IMR-90 (cell line): Measurements from ENCODE around the gene TRPM8. TPM values are rescaled to one million over a fixed set of nuclear protein-coding genes. Genes with fewer than 3 reads are reported as not detected.

Experiments used
- ATAC-seq: fragments of 200-7000 bp; cut with Tn5 transposase; 2 replicates; pipeline ENCODE4 v1.9.1; 2020; ENCODE audit warnings: low read depth, mild to moderate bottlenecking, moderate library complexity
- BruUV-seq: library from RNA; stranded (reverse); fragments of 400-500 nt; replicated peaks from 2 replicates; lab custom pipeline; 2021; lab: Mats Ljungman, UMichigan
- CTCF ChIA-PET: fragments of 300-600 bp; formaldehyde crosslinking; extraction: SDS; loops from one replicate; lab custom pipeline; 2021; ENCODE audit warnings: antibody characterized with exemption; lab: Yijun Ruan, JAX
- POLR2A ChIA-PET: fragments of 300-600 bp; sonication (Branson Sonifier 250); formaldehyde crosslinking; loops from one replicate; lab custom pipeline; 2022; ENCODE audit warnings: antibody characterized with exemption; ENCODE audit not compliant: unreplicated experiment; lab: Charles Lee
- DNase-seq: peaks from one replicate; pipeline ENCODE4 v3.0.0; 2013
- H2AFZ ChIP-seq: replicated peaks from 2 replicates; pipeline ENCODE3; 2013; ENCODE audit warnings: low read length, mild to moderate bottlenecking; ENCODE audit not compliant: poor library complexity
- H2AK5ac ChIP-seq: 2 replicates; pipeline ENCODE4 v1.6.1; 2013; ENCODE audit warnings: low read depth, low read length, inconsistent platforms
- H2AK9ac ChIP-seq: replicated peaks from 2 replicates; pipeline ENCODE3; 2013; ENCODE audit warnings: mild to moderate bottlenecking, low read depth, low read length, moderate library complexity; ENCODE audit not compliant: poor library complexity
- H2BK120ac ChIP-seq: 2 replicates; pipeline ENCODE4 v1.6.1; 2013; ENCODE audit warnings: low read depth, low read length, inconsistent platforms
- H2BK15ac ChIP-seq: 3 replicates; pipeline ENCODE4 v1.6.1; 2013; ENCODE audit warnings: low read depth, low read length, inconsistent platforms
- H2BK20ac ChIP-seq: 2 replicates; pipeline ENCODE4 v1.6.1; 2013; ENCODE audit warnings: low read depth, mild to moderate bottlenecking, inconsistent platforms, low read length, moderate library complexity
- H2BK5ac ChIP-seq: 2 replicates; pipeline ENCODE4 v1.6.1; 2013; ENCODE audit warnings: mild to moderate bottlenecking, low read depth, low read length, inconsistent platforms; ENCODE audit not compliant: poor library complexity, severe bottlenecking
- H3K14ac ChIP-seq: replicated peaks from 2 replicates; pipeline ENCODE4 v1.6.1; 2013; ENCODE audit warnings: low read depth, low read length, inconsistent platforms
- H3K18ac ChIP-seq: 2 replicates; pipeline ENCODE4 v1.6.1; 2013; ENCODE audit warnings: low read depth, low read length, control low read depth
- H3K23ac ChIP-seq: 2 replicates; pipeline ENCODE4 v1.6.1; 2013; ENCODE audit warnings: low read depth, low read length, inconsistent platforms
- H3K27ac ChIP-seq: 2 replicates; pipeline ENCODE4 v1.5.1; 2013; ENCODE audit warnings: mild to moderate bottlenecking, control low read depth, low read length; ENCODE audit not compliant: insufficient read depth
- H3K27me3 ChIP-seq: 2 replicates; pipeline ENCODE4 v1.6.1; 2013; ENCODE audit warnings: low read length; ENCODE audit not compliant: control insufficient read depth, insufficient read depth
- H3K36me3 ChIP-seq: 2 replicates; pipeline ENCODE4 v1.6.1; 2013; ENCODE audit warnings: low read length, mixed read lengths; ENCODE audit not compliant: control insufficient read depth, insufficient read depth
- H3K4ac ChIP-seq: 2 replicates; pipeline ENCODE4 v1.6.1; 2013; ENCODE audit warnings: low read depth, low read length, inconsistent platforms
- H3K4me1 ChIP-seq: 2 replicates; pipeline ENCODE4 v1.6.1; 2013; ENCODE audit warnings: low read length, mixed read lengths; ENCODE audit not compliant: control insufficient read depth, insufficient read depth
- H3K4me2 ChIP-seq: 2 replicates; pipeline ENCODE4 v1.6.1; 2013; ENCODE audit warnings: low read depth, mild to moderate bottlenecking, control low read depth, low read length, moderate library complexity
- H3K4me3 ChIP-seq: 2 replicates; pipeline ENCODE4 v1.5.1; 2013; ENCODE audit warnings: low read depth, mild to moderate bottlenecking, control low read depth, low read length, moderate library complexity; ENCODE audit not compliant: insufficient read depth
- H3K56ac ChIP-seq: 2 replicates; pipeline ENCODE4 v1.6.1; 2013; ENCODE audit warnings: low read length, inconsistent platforms; ENCODE audit not compliant: insufficient read depth; ENCODE audit errors: extremely low read depth
- H3K79me1 ChIP-seq, 2 experiments: 2 replicates each; pipeline ENCODE4 v1.6.1; 2013; ENCODE audit warnings: low read length in 2 of 2, inconsistent platforms in 1 of 2, low read depth in 1 of 2
- H3K9ac ChIP-seq: 2 replicates; pipeline ENCODE4 v1.6.1; 2013; ENCODE audit warnings: low read depth, low read length, control low read depth
- H3K9me1 ChIP-seq: 2 replicates; pipeline ENCODE4 v1.6.1; 2013; ENCODE audit warnings: low read length, inconsistent platforms; ENCODE audit not compliant: insufficient read depth
- H3K9me3 ChIP-seq: 2 replicates; pipeline ENCODE4 v1.6.1; 2013; ENCODE audit warnings: low read length; ENCODE audit not compliant: control insufficient read depth, insufficient read depth
- H4K20me1 ChIP-seq: 2 replicates; pipeline ENCODE4 v1.6.1; 2013; ENCODE audit warnings: low read length, inconsistent platforms; ENCODE audit not compliant: insufficient read depth
- H4K5ac ChIP-seq: 2 replicates; pipeline ENCODE4 v1.6.1; 2013; ENCODE audit warnings: mild to moderate bottlenecking, low read depth, low read length, control low read depth
- H4K8ac ChIP-seq, 2 experiments: 2 replicates each; pipeline ENCODE4 v1.6.1; 2013; ENCODE audit warnings: low read depth in 2 of 2, low read length in 2 of 2, control low read depth in 1 of 2, inconsistent platforms in 1 of 2
- H4K91ac ChIP-seq: 2 replicates; pipeline ENCODE4 v1.6.1; 2013; ENCODE audit warnings: low read depth, low read length, inconsistent platforms; ENCODE audit not compliant: insufficient read depth
- CHD1 ChIP-seq: IDR thresholded peaks from 2 replicates; pipeline ENCODE4 v1.6.1; 2012; ENCODE audit warnings: low read depth, low read length, improper control_type of control experiment
- CTCF ChIP-seq: conservative IDR thresholded peaks from 2 replicates; pipeline ENCODE4 v1.5.1; 2012; ENCODE audit warnings: mild to moderate bottlenecking, low read depth, low read length, improper control_type of control experiment
- WGBS, 2 experiments: methylation state at CpG; one replicate each; pipeline versions ENCODE4 v1.1.5 to v1.1.7; 2013; ENCODE audit warnings: missing lambda C conversion rate in 2 of 2; ENCODE audit not compliant: insufficient read length in 1 of 2; ENCODE audit errors: extremely low coverage in 2 of 2; 5-methylcytosine and 5-hydroxymethylcytosine counted together
- dilution Hi-C: fragments of 300-500 bp; cut with HindIII; formaldehyde crosslinking; loops from one replicate; pipeline ENCODE4 v1.14.3; 2018; ENCODE audit warnings: low sequenced_read_pairs; ENCODE audit not compliant: unreplicated experiment
- in situ Hi-C: fragments of 300-500 bp; cut with MboI; formaldehyde crosslinking; loops from 3 replicates; pipeline ENCODE4 v1.14.3; 2019; ENCODE audit warnings: low sequenced_read_pairs, inconsistent platforms, mixed read lengths
- intact Hi-C: fragments of 100-400 bp; cut with micrococcal nuclease; formaldehyde crosslinking; loops from 2 replicates; pipeline ENCODE4 v1.10.0; 2022
- polyA plus RNA-seq, 3 experiments: library from polyadenylated mRNA; depleted of rRNA; stranded (reverse); fragments of >200 nt; gene quantifications; 2 replicates each; pipeline ENCODE4 v1.2.3, GENCODE V29; 2012; ENCODE audit warnings: low replicate concordance in 1 of 3
- total RNA-seq: library from RNA; depleted of rRNA; stranded (reverse); fragments of >200 nt; gene quantifications from 2 replicates; pipeline ENCODE4 v1.2.3, GENCODE V29; 2012

The TRPM8 gene
- total and polyA plus RNA-seq, 2 of the 4 experiments (the other 2 are of a cell fraction), result not detected

- ChIA-PET CTCF (interaction anchor here (0.5 kb wide), 1 partner anchor 482 kb away, joined by 3 read pairs; no protein-coding TSS in a partner anchor), POLR2A (no interaction called here)
- Histone ChIP-seq H2BK5ac (no peak overlapping the region), H3K27me3 (peaks cover 44% of the 10 kb centered on the region), H3K9ac (no peak overlapping the region), H4K5ac (no peak overlapping the region), H3K18ac (no peak overlapping the region), H4K8ac (no peak overlapping the region), H2BK120ac (no peak overlapping the region), H2BK15ac (no peak overlapping the region), H3K9me3 (no peaks in the 10 kb centered on the region; the same call in 1 of the 2 replicates), H3K79me1 (no peaks in the 10 kb centered on the region), H3K36me3 (no peaks in the 10 kb centered on the region), H3K14ac (no peak overlapping the region), H3K4ac (no peak overlapping the region), H2AFZ (no peak overlapping the region), H2AK5ac (no peak overlapping the region), H4K91ac (no peak overlapping the region), H4K20me1 (no peaks in the 10 kb centered on the region), H3K56ac (no peak overlapping the region), H3K4me1 (no peaks in the 10 kb centered on the region), H3K4me3 (no peak overlapping the region), H2AK9ac (peak overlapping the region; percentile 58), H3K27ac (no peak overlapping the region), H3K9me1 (no peaks in the 10 kb centered on the region), H3K4me2 (no peak overlapping the region), H3K23ac (no peak overlapping the region), H2BK20ac (no peak overlapping the region)
- no CpG with 5 or more reads among the region's 4 CpGs for WGBS, 2 experiments
- DNase-seq, result no peak
- TF ChIP-seq CTCF, result no peak
- no peak for TF ChIP-seq CHD1
- no peak for ATAC-seq
- intact Hi-C loops, result no loop called here
- BruUV-seq, result no TSS peak
- in situ Hi-C loops, result no loop called here
- dilution Hi-C loops, result no loop called here
Measured at GRCh38 chr2:233929352-233930022, 12.3 kb downstream of the TRPM8 start.
